NCI-H2196 treated with DMSO at 0.1 percent for 48 hours (cell line): ENCODE results near the gene UTF1.

ENCODE experiments used
- DNase-seq: peaks from one replicate; lab custom pipeline; 2025; ENCODE audit not compliant: unreplicated experiment; lab: John Stamatoyannopoulos, UW

Gene UTF1

GRCh38 chr10:133196221-133196915 lies 33.6 kb upstream of the UTF1 start:
- DNase-seq, result no peak

- no peak for DNase-seq
Measured at GRCh38 chr10:133196936-133197758, 32.9 kb upstream of the UTF1 start.

GRCh38 chr10:133197786-133198185 lies 32.2 kb upstream of the UTF1 start:
- no peak for DNase-seq

- DNase-seq, result no peak
Measured at GRCh38 chr10:133198206-133198605, 31.8 kb upstream of the UTF1 start.

- DNase-seq, result no peak
Measured at GRCh38 chr10:133198621-133199487, 31.2 kb upstream of the UTF1 start.

- no peak for DNase-seq
Measured at GRCh38 chr10:133199488-133199885, 30.5 kb upstream of the UTF1 start.

GRCh38 chr10:133199992-133200611 lies 29.9 kb upstream of the UTF1 start:
- no peak for DNase-seq

- DNase-seq, result no peak
Measured at GRCh38 chr10:133200621-133201031, 29.4 kb upstream of the UTF1 start.

- DNase-seq, result no peak
Measured at GRCh38 chr10:133201151-133201947, 28.7 kb upstream of the UTF1 start.

GRCh38 chr10:133201948-133202725 lies 27.9 kb upstream of the UTF1 start:
- no peak for DNase-seq

- DNase-seq, result no peak
Measured at GRCh38 chr10:133202778-133203651, 27.0 kb upstream of the UTF1 start.

- no peak for DNase-seq
Measured at GRCh38 chr10:133203652-133204195, 26.3 kb upstream of the UTF1 start.

- DNase-seq, result no peak
Measured at GRCh38 chr10:133204226-133205015, 25.6 kb upstream of the UTF1 start.

GRCh38 chr10:133205146-133205545 lies 24.9 kb upstream of the UTF1 start:
- no peak for DNase-seq

- no peak for DNase-seq
Measured at GRCh38 chr10:133206356-133207040, 23.5 kb upstream of the UTF1 start.

GRCh38 chr10:133207041-133207600 lies 22.9 kb upstream of the UTF1 start:
- DNase-seq, result no peak

- DNase-seq, result no peak
Measured at GRCh38 chr10:133207627-133208026, 22.4 kb upstream of the UTF1 start.
